ENCODE data around the gene ACER2.

DNA sequence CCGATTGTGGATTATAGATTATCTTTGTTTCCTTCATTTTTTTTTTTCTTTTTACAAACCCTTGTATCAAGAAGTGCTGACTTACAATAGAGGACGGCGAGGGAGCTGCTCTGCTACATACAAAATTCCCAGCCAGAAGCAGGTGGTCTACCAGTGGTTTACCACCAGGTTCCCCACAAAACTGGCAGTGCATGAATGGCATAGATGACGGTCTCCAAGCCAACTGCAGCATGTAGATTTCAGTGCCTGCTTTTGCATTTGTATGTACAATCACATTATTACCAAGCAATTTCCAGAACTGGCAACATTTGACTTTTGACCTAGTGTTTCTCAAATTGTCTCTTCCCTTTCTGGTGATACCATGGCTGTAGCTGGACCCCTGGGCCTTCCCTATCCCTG is 84.0 kb downstream of the ACER2 start:
- TF ChIP-seq, protein P1, sequence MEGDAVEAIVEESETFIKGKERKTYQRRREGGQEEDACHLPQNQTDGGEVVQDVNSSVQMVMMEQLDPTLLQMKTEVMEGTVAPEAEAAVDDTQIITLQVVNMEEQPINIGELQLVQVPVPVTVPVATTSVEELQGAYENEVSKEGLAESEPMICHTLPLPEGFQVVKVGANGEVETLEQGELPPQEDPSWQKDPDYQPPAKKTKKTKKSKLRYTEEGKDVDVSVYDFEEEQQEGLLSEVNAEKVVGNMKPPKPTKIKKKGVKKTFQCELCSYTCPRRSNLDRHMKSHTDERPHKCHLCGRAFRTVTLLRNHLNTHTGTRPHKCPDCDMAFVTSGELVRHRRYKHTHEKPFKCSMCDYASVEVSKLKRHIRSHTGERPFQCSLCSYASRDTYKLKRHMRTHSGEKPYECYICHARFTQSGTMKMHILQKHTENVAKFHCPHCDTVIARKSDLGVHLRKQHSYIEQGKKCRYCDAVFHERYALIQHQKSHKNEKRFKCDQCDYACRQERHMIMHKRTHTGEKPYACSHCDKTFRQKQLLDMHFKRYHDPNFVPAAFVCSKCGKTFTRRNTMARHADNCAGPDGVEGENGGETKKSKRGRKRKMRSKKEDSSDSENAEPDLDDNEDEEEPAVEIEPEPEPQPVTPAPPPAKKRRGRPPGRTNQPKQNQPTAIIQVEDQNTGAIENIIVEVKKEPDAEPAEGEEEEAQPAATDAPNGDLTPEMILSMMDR (IDR thresholded peaks at IDR 0.05 in 4 of 5, conservative IDR thresholded peaks at IDR 0.05 in 1 of 5) = no peak
- TF ChIP-seq POLR2A (IDR thresholded peaks at IDR 0.05) = no peak

Measured in gastrocnemius medialis (tissue), 4 donors.